ENCODE data around the gene C14orf93.
A peak's percentile ranks its signal among the peaks of the same experiment; 100 is the strongest.
"Not testable (repeated sequence)": the region's sequence is repeated elsewhere in the genome, so short reads cannot be mapped to it uniquely, and the experiment has no call there.

The C14orf93 gene

GRCh38 chr14:23018107-23018506 is 8.2 kb upstream of the C14orf93 start:
- DNase-seq = no peak

GRCh38 chr14:23017091-23017490 is 7.1 kb upstream of the C14orf93 start:
- no peak for DNase-seq

GRCh38 chr14:23015618-23016017 is 5.7 kb upstream of the C14orf93 start:
- DNase-seq = no peak

GRCh38 chr14:23013749-23014054 is 3.8 kb upstream of the C14orf93 start:
- not testable (repeated sequence) for DNase-seq

GRCh38 chr14:23013054-23013748 is 3.3 kb upstream of the C14orf93 start:
- no peak for DNase-seq

- DNase-seq = no peak
These were observed 432 bp downstream of the C14orf93 start for GRCh38 chr14:23009483-23009938.

GRCh38 chr14:23008831-23009230 is 1.1 kb downstream of the C14orf93 start:
- peak; percentile 18 for DNase-seq

- peak; percentile 98 for DNase-seq
These were observed 3.2 kb downstream of the C14orf93 start for GRCh38 chr14:23006544-23007419.

- DNase-seq = no peak
These were observed 3.8 kb downstream of the C14orf93 start for GRCh38 chr14:23006188-23006534.

GRCh38 chr14:23005451-23006187 is 4.3 kb downstream of the C14orf93 start:
- peak; percentile 17 for DNase-seq

- not testable (repeated sequence) for DNase-seq
These were observed 5.7 kb downstream of the C14orf93 start for GRCh38 chr14:23004274-23004673.

- no peak for DNase-seq
These were observed 7.4 kb downstream of the C14orf93 start for GRCh38 chr14:23002592-23002991.

GRCh38 chr14:23000860-23001259 is 9.1 kb downstream of the C14orf93 start:
- DNase-seq = no peak

- DNase-seq = no peak
These were observed 11.5 kb downstream of the C14orf93 start for GRCh38 chr14:22998329-22999012.

GRCh38 chr14:22997676-22998323 is 12.1 kb downstream of the C14orf93 start:
- DNase-seq = no peak

- DNase-seq = peak; percentile 68
These were observed 12.9 kb downstream of the C14orf93 start for GRCh38 chr14:22996768-22997654.

GRCh38 chr14:22995889-22996625 is 13.9 kb downstream of the C14orf93 start:
- no peak for DNase-seq

GRCh38 chr14:22994762-22995275 is 15.1 kb downstream of the C14orf93 start:
- DNase-seq = peak; percentile 73

- no peak for DNase-seq
These were observed 16.4 kb downstream of the C14orf93 start for GRCh38 chr14:22993517-22993916.

- no peak for DNase-seq
These were observed 18.1 kb downstream of the C14orf93 start for GRCh38 chr14:22991852-22992251.
